DMS153 treated with DMSO at 0.1 percent for 48 hours (cell line): ENCODE results near the gene LDAH.
"Not testable (repeated sequence)": the region's sequence is repeated elsewhere in the genome, so short reads cannot be mapped to it uniquely, and the experiment has no call there.

Experiments
- DNase-seq: peaks from one replicate; lab custom pipeline; 2025; ENCODE audit not compliant: unreplicated experiment; lab: John Stamatoyannopoulos, UW

LDAH gene

GRCh38 chr2:20822535-20823490 is at the start of gene LDAH:
LDAH (minus strand) TSS chr2:20823101; CDS start chr2:20801463, 21,638 bp downstream.
- DNase-seq: peak; percentile 83

GRCh38 chr2:20868377-20868776 is 45.5 kb upstream of the LDAH start:
- DNase-seq: no peak

- DNase-seq: no peak
Measured at GRCh38 chr2:20862850-20863249, 39.9 kb upstream of the LDAH start.

GRCh38 chr2:20855456-20855855 is 32.6 kb upstream of the LDAH start:
- no peak for DNase-seq

- DNase-seq: no peak
Measured at GRCh38 chr2:20852670-20853069, 29.8 kb upstream of the LDAH start.

GRCh38 chr2:20852139-20852538 is 29.2 kb upstream of the LDAH start:
- DNase-seq: no peak

- no peak for DNase-seq
Measured at GRCh38 chr2:20844246-20844645, 21.3 kb upstream of the LDAH start.

GRCh38 chr2:20839052-20839451 is 16.2 kb upstream of the LDAH start:
- DNase-seq: no peak

- no peak for DNase-seq
Measured at GRCh38 chr2:20838016-20838415, 15.1 kb upstream of the LDAH start.

- no peak for DNase-seq
Measured at GRCh38 chr2:20836521-20836920, 13.6 kb upstream of the LDAH start.

GRCh38 chr2:20834331-20834730 is 11.4 kb upstream of the LDAH start:
- no peak for DNase-seq

GRCh38 chr2:20832606-20833005 is 9.7 kb upstream of the LDAH start:
- no peak for DNase-seq

GRCh38 chr2:20829861-20830260 is 7.0 kb upstream of the LDAH start:
- DNase-seq: no peak

- no peak for DNase-seq
Measured at GRCh38 chr2:20823917-20824316, 1.0 kb upstream of the LDAH start.

GRCh38 chr2:20818820-20819219 is 4.1 kb downstream of the LDAH start:
- no peak for DNase-seq

GRCh38 chr2:20815216-20815615 is 7.7 kb downstream of the LDAH start:
- DNase-seq: no peak

- DNase-seq: no peak
Measured at GRCh38 chr2:20812779-20813178, 10.1 kb downstream of the LDAH start.

- DNase-seq: no peak
Measured at GRCh38 chr2:20806286-20806685, 16.6 kb downstream of the LDAH start.

- DNase-seq: no peak
Measured at GRCh38 chr2:20803974-20804373, 18.9 kb downstream of the LDAH start.

GRCh38 chr2:20803226-20803682 is 19.6 kb downstream of the LDAH start:
- no peak for DNase-seq

GRCh38 chr2:20797096-20797495 is 25.8 kb downstream of the LDAH start:
- no peak for DNase-seq

- no peak for DNase-seq
Measured at GRCh38 chr2:20796374-20796791, 26.5 kb downstream of the LDAH start.

- DNase-seq: not testable (repeated sequence)
Measured at GRCh38 chr2:20793944-20794343, 29.0 kb downstream of the LDAH start.
